GM19467 (cell line): ENCODE data around the gene NEAT1.
"Not testable (repeated sequence)": the region's sequence is repeated elsewhere in the genome, so short reads cannot be mapped to it uniquely, and the experiment has no call there.

Source experiments
- ATAC-seq: cut with Tn5 transposase; IDR thresholded peaks from one replicate; pipeline ENCODE4 v1.9.1; 2021; ENCODE audit warnings: mild to moderate bottlenecking, moderate library complexity; ENCODE audit not compliant: unreplicated experiment

NEAT1 gene

DNA sequence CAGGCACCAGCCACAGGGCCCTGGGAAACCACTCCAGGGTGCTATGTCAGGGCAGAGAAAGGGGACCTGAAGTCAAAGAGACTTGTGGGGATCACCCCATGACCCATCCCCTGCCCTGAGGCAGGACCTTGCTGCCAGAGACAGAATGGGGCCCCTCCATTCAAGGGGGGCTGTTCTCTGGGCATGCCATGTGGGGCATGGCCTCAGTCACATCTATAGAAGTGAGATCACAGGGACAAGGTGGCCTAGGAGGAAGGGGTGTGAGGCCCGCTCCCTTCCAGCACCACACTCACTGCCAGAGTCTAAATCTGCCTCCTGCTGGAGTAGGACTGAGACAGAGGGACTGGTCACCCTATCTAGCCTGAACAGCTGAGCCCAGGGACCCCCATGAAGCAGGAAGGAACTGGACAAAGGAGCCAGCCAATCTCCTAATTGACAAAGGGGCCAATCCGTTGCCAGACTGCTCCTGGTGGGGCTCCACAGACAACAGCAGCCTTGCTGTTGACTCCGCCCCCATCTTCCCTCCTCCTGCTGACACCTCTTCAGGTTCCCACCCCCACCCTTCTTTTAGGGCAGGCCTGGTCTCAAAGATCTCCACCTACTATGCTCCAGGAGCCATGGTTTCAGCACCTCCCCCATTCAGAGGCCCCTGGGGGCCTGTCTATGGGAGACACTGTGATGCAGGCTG is 26.0 kb downstream of the NEAT1 start:
- no peak for ATAC-seq

DNA sequence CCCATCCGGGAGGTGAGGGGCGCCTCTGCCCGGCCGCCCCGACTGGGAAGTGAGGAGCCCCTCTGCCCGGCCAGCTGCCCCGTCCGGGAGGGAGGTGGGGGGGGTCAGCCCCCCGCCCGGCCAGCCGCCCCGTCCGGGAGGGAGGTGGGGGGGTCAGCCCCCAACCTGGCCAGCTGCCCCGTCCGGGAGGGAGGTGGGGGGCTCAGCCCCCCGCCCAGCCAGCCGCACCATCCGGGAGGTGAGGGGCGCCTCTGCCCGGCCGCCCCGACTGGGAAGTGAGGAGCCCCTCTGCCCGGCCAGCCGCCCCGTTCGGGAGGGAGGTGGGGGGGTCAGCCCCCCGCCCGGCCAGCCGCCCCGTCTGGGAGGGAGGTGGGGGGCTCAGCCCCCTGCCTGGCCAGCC is 28.7 kb downstream of the NEAT1 start:
- not testable (repeated sequence) for ATAC-seq

DNA sequence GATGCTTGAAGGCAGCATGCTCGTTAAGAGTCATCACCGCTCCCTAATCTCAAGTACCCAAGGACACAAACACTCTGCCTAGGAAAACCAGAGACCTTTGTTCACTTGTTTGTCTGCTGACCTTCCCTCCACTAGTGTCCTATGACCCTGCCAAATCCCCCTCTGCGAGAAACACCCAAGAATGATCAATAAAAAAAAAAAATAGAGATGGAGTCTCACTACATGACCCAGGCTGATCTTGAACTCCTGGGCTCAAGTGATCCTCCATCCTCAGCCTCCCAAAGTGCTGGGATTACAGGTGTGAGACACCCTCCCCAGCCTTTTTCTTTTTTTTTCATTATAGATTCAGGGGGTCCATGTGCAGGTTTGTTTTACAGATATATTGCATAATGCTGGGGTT is 29.7 kb downstream of the NEAT1 start:
- not testable (repeated sequence) for ATAC-seq

DNA sequence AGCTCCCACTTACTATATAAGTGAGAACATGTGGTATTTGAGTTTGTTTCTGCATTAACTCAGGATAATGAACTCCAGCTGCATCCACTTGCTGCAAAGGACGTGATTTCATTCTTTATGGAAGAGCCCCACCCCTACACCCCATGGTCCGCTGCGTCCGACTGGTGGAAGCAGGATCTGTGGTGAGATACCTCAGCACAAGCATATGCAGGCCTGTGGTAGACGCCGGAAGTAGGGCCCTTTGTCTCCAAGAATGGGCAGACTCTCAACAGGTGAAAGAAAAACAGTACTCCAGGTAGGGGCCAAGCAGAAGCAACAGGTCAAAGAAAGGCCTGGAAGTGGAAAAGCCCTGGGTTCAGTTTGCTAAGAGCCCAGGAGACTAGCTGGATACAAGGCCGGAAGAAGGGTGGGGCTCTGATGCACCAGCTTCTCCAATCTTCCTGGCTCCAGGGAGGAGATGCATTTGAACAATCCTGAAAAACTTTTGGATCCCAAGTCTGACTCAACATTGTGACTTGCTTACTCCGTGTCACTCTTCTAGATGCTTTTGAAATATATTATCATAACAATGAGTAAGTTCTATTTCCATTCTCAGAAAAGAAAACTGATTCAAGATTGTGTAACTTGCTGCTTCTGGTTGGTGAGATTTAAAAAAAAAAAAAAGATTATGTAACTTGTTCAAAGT is 30.4 kb downstream of the NEAT1 start:
- no peak for ATAC-seq

DNA sequence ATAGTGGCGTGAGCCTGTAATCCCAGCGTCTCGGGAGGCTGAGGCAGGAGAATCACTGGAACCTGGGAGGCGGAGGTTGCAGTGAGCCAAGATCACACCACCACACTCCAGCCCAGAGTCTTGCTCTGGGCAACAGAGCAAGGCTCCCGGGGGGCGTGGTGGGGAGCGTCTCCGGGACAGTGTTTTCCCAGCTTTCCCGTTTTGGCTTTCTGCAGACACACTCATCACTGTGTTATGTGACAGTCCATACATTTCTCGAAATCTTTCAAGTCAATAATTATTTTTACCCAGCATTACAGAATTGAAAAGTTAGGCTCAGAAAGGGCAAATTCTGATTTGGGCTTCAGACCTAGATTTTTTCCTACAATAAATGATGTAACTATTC is 31.7 kb downstream of the NEAT1 start:
- no peak for ATAC-seq

DNA sequence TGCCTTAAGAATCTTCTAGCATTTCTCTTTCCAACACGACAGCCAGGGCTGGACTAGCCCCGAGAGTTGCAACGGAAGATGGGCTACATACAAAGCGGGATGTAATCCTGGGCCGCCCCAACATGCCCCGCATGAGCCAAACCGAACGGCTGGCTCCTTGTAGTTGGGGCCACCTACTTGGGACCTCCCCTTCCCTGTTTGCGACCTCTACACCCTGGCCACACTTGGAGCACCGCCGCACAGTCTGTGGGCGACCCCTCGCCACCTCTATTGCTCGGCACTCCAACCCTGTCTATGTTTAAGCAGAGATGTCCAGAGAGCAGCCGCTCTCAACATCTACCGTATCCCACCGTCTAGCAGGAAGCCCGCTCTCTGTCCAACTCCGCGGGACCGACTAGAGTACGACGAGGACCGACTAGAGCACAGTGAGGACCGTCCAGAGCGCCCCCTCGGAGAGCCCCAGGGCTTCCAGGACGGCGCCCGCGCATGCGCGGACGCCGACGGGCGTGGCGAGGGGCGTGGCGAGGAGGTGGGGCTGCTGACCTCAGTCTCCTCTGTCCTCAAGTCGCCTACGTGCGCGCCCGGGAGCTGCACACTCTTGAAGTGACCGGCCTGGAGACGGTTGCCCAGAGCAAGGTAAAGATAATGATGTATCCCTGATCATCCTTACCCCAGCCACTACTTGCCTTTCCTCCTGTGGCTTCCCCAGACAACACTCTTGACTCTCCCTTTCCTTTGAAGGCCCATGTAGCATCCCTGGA is 32.3 kb downstream of the NEAT1 start:
- ATAC-seq: peak; percentile 78

DNA sequence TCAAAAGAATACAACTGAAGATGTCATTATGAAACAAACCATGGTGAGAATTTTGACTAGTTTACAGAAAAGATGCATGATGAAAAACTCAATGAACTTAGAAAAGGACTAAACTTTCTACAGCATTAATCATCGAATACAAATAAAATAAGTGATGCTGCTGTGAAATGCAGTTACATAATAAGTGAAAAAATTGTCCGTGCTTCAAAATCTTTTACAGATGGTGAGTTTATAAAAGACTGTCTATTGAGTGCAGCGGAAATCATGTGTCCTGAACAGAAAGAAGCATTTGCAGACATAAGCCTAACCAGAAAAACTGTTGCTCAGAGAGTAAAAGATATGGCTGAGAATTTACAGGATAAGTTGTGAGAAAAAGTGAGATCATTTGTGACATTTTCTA is 33.8 kb downstream of the NEAT1 start:
- no peak for ATAC-seq

DNA sequence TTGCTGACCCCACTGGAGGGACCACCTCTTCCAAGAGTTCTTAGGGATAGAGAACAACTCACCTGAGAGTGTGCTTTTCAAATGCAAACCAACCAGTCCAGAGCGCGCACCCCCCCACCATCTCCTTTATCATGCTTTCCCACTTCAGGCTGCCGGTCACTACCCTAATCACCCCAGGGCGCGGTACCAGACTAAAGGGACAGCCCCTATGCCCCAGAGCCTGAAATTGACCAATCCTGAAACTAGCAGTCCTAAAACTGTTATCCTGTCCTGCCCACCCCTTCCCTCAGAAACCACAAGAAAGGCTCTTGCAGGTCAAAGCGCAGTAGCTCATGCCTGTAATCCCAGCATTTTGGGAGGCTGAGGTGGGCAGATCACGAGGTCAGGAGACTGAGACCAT is 37.0 kb downstream of the NEAT1 start:
- no peak for ATAC-seq

DNA sequence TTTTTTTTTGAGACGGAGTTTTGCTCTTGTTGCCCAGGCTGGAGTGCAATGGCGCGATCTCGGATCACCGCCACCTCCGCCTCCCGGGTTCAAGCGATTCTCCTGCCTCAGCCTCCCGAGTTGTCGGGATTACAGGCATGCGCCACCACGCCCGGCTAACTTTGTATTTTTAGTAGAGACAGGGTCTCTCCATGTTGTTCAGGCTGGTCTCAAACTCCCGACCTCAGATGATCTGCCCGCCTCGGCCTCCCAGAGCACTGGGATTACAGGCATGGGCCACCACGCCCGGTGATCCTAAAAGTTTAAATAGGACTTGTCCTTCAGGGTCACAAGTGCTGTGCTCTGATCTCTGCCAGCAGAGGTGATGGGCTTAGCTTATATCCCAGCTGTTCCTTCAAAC is 42.9 kb downstream of the NEAT1 start:
- ATAC-seq: not testable (repeated sequence)

DNA sequence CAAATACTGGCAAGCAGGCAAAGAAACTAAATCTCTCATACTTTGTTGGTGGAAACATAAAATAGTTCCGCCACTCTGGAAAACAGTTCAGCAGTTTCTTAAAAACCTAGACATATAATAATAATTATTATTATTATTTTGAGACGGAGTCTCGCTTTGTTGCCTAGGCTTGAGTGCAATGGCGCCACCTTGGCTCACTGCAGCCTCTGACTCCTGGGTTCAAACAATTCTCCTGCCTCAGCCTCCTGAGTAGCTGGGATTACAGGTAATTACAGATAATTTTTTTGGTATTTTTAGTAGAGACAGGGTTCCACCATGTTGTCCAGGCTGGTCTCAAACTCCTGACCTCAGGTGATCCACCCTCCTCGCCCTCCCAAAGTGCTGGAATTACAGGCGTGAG is 44.7 kb downstream of the NEAT1 start:
- not testable (repeated sequence) for ATAC-seq

DNA sequence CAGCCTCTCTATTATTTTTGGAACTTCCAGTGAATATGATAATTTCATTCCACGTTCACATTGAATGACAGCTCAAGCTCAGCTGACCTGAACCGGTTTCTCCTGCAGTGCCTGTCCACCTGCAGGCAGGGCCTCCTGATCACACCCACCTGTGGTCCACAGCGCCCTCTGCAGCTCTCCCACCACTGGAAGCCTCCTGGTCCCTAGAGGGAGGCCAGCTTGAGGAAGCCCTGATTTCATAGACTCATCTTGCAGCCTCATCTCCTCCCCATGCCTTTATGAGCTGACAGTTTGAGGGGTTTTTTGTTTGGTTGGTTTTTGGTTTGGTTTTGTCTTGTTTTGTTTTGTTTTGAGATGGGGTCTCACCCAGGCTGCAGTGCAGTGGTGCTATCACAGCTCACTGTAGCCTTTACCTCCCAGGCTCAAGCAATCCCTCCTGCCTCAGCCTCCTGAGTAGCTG is 46.3 kb downstream of the NEAT1 start:
- ATAC-seq: no peak

DNA sequence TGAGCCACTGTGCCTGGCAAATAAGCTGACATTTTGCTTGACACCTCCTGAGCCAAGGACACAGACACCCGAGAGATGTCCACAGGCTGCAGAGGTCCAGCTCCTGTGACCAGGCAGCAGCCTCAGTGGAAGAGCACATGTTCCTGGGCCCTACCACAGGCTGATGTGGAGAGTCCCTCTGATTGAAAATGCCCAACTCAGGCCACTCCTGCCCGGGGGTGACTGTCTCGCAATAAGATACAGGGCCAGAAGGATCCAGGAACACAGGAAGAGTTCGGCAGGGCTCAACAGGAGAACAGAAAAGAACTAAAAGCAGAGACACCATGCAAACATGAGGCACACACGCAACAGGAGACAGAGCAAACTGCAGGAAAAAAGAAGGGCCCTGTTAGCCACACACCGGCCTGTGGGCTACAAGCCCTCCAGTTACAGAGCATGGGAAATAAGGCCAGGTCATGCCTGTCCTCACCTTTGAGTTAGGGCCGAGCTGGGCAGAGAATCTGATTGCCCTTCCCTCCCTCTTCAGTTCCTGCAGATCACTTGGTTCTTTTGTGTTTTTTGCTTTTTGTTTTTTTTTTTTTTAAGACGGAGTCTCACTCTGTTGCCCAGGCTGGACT is 47.9 kb downstream of the NEAT1 start:
- no peak for ATAC-seq

DNA sequence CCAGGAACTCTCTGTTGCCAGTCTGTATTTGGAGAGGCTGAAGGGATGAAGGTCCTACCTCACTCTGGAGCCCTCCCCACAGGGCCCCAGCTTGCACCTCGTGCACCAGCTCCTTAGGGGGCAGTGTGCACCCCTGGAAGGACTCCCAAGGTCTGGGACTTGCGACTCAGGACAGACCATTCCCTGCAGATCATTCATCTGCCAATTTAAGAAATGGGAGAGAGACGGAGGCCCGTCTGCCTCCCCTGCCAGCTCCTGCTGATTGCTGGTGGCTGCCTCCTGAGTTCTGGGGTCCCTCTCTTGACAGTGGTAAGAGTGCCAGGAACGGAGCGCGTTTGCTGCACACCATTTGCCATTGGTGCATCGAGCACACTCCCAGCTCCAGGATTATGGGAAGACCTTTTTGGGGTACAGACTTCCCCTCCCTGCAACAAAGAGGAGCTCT is 48.9 kb downstream of the NEAT1 start:
- ATAC-seq: peak; percentile 22

DNA sequence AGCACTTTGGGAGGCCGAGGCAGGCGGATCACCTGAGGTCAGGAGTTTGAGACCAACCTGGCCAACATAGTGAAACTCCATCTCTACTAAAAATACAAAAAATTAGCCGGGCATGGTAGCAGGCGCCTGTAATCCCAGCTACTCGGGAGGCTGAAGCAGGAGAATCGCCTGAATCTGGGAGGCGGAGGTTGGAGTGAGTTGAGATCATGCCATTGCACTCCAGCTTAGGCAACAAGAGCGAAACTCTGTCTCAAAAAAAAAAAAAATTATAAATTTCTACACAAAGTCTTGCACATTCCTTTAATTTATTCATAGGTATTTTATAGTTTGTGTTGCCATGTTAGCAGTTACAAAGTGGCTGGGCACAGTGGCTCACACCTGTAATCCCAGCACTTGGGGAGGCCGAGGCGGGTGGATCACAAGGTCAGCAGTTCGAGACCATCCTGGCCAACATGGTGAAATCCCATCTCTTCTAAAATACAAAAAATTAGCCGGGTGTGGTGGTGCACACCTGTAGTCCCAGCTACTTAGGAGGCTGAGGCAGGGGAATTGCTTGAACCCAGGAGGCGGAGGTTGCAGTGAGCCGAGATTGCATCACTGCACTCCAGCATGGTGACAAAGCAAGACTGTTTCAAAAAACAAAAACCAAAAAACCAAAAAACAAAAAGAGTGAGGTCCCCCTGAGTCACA is 50.1 kb downstream of the NEAT1 start:
- ATAC-seq: not testable (repeated sequence)

DNA sequence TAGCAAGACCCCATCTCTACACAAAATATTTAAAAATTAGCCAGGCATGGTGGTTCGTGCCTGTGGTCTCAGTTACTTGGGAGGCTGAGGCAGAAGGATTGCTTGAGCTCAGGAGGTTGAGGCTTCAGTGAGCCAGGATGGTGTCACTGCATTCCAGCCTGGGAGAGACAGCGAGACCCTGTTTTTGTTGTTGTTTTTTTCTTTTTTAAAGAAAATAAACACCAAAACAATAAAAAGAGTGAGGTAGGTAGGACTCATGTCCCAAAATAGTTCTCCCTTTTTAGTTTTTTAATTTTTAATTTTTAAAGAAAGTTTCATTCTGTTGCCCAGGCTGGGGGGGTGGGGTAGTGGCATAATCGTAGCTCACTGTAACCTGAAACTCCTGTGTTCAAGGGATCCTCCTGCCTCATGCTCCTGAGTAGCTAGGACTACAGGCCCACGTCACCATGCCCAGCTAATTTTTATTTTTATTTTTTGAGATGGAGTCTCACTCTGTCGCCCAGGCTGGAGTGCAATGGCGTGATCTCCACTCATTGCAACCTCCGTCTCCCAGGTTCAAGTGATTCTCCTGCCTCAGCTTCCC is 50.8 kb downstream of the NEAT1 start:
- ATAC-seq: no peak

DNA sequence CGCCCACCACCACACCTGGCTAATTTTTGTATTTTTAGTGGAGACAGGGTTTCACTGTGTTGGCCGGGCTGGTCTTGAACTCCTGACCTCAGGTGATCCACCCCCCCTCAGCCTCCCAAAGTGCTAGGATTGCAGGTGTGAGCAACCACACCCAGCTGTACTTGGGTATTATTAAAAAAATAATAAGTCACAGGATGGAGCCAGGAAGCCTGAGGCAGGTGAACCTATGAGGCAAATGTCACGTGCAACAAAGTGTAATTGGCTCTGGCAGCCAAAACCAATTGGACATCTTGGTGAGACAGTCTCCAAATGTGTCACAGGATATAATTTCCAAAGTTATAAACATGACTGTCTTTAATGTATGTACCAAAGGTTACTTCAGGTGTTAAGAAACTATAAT is 52.3 kb downstream of the NEAT1 start:
- ATAC-seq: no peak

DNA sequence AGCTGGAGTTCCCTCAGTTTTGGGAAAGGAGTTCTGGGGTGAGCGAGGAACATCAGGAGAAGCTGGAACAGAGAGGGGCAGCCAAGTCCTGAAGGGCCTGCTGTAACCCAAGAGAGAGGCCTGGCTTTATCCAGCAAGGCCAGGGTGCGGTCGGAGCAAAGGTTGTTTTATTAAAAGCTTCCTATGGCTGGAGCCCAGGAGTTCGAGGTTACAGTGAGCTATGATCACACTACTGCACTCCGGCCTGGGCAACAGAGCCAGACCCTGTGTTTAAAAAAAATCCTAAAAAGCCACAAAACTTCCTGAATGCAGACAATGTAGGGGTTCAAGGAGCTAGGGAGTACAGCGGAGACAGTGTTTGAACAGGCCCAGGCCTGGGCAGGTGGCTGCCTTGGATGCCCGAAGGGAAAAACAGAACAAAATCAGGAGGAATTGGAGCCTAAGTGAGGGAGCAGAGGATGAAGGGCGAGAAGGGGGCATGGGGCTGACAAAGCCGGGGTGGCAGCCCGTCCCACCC is 54.1 kb downstream of the NEAT1 start:
- no peak for ATAC-seq

DNA sequence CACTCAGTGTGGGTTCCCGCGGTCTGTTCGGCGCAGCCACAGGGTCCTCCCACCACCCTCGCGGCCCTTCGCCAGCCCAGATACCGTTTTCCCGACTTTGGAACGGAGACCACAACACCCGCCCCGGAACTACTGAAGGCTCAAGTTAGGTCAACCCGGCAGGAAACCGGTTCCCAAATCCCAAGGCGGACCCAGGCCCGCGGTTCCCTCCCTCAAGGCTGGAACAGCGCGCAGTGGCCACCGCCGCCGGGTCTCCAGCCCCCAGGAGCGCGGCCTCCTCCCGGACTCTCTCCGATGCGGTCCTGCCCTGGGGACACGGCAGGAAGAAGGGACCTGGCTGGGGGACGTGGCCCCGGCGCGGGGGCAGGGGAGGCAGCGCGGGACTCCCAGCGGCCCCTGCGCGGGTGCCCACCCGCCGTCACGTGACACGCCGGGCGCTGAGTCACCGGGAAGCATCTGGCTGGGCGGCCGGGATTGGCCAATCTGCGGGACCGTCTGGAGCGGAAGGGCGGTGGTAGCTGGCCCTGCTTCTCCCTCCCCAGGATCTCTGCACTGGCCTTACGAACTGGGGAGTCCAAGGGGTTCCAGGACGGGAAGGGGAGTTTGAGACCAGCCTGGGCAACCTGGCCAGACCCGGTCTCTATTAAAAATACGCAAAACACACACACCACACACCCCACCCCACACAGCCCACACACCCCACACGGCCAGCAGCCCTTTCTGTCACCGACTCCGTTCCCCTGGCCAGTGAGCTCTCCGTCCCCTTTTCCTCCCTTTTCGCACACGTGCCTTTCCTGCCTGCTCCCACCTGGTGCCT is 54.8 kb downstream of the NEAT1 start:
- peak; percentile 86 for ATAC-seq
